GM18909 (cell line): ENCODE measurements around the gene EIF3D.

Source experiments
- ATAC-seq: cut with Tn5 transposase; IDR thresholded peaks from one replicate; pipeline ENCODE4 v1.9.1; 2021; ENCODE audit warnings: mild to moderate bottlenecking; ENCODE audit not compliant: unreplicated experiment, poor library complexity

Gene EIF3D, protein sequence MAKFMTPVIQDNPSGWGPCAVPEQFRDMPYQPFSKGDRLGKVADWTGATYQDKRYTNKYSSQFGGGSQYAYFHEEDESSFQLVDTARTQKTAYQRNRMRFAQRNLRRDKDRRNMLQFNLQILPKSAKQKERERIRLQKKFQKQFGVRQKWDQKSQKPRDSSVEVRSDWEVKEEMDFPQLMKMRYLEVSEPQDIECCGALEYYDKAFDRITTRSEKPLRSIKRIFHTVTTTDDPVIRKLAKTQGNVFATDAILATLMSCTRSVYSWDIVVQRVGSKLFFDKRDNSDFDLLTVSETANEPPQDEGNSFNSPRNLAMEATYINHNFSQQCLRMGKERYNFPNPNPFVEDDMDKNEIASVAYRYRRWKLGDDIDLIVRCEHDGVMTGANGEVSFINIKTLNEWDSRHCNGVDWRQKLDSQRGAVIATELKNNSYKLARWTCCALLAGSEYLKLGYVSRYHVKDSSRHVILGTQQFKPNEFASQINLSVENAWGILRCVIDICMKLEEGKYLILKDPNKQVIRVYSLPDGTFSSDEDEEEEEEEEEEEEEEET

DNA sequence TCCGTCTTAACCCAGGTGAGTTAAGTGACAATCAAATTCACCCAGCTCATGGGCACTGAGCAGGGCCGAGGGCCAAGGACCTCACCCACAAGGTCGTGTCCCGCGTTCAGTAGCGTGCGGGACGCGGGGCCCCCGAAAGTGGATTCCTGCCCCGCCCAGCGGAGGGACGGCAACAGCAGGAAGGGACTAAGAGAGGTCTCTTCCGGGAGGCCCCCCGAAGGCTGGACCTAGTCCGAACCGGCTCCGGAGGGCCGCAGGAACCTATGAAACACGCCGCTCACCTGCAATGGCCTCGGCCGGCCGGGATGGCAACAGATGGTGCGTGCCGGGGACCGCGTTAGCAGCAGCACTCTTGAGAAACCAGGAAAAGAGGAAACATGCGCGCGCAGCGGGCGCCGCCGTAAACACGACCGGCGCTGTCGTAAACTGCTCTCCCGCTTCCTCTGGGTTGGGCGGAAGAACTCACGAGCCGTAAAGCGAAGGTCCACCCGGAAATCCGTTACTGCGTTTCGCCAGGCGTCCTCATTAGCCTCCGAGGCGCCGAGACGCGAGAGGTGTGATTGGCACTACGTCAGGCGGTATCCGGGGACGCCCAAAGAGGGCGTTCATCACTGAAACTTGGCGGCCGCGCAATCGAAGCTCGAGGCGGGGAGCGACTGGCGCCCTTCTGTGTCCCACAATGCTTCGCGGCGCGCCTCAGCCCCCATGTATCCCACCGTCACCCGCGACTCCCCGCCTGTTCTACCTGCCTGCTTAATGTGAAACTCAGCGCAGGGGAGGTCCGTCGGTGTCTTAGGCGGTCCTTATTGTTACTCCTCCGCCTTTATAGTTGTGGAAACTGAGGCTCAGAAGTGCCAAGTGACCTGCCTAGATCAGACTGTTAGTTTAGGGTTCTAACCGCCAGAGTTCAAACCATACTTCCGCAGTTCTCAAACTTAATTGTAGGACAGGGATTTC is at the start of gene EIF3D:
EIF3D (minus strand) TSS at position 372 of the 957 bp plus-strand sequence. CDS start 3,045 bp downstream, outside the sequence.
- peak; percentile 92 for ATAC-seq

DNA sequence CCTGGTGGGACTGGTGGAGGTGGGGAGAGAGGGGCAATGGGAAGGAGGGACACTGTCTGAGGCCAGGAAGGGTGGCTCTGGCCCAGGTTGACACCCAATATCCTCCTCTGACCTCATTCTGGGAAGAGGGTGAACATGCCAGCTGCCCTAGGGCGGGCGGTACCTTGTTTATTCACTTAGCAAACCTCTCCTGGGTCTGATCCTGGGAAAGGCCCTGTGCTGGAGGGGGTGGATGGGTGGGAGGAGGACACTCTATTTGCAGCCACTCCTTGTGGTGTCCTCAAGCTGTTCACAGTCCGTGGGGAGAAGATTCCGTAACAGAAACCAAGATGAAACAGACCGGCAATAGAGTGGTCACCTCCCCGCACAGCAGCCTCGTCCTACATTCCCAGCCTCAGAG is 49.7 kb upstream of the EIF3D start:
- ATAC-seq = no peak

DNA sequence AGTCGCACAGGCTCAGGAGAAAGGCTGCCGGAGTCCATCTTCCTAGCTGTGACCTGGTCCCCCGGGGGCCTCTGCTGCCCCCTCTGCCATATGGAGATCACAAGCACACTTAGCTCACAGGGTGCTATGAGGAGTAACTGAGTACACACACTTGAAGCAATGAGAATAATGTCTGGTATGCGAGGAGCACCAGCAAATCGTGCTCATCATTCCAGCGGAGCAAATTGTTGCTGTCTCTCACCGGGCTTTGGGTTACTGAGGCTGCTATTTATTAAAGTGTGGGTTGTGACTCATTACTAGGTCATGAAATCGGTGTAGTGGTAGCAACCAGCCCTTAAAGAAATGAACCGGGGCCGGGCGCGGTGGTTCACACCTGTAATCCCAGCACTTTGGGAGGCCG is 48.1 kb upstream of the EIF3D start:
- no peak for ATAC-seq

DNA sequence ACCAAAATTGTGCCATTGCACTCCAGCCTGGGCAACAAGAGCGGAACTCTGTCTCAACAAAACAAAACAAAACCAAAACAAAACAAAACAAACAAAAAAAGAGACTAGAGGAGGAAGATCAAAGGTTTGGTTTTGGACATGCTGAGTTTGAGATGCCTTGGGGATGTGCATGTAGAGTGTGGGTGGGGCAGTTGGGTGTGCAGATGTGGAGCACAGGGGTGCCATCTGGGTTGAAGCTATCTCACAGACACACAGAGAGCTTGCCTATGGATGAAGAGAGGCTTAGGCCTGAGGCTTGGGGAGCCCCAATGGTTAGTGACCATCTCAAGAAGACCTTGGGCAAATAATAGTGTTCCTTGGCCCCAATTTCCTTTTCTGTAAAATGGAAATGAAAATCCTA is 45.8 kb upstream of the EIF3D start:
- ATAC-seq = no peak

DNA sequence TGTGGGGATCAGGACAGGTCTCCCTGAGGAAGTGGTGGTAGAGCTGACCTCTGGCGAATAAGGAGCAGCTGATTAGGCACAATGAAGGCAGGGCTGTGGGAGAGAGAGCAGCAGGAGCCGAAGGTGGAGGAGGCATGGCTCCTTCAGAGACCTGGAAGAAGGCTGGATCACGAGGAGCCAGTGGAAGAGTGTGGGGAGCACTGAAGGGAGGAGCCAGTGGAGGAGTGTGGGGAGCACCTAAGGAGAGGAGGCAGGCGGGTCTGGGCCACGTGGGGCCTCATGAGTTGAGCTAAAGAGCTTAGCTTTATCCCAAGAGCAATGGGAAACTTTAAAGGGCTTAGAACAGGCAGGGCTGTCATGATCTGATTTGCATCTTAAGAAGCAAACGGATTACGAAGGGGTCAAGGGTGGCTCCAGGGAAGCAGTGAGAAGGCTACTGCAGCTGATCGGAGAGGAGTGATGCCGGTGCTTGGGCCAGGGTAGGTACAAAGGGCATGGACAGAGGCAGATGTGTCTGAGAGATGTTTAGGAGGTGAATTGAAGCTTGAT is 44.9 kb upstream of the EIF3D start:
- ATAC-seq = no peak

DNA sequence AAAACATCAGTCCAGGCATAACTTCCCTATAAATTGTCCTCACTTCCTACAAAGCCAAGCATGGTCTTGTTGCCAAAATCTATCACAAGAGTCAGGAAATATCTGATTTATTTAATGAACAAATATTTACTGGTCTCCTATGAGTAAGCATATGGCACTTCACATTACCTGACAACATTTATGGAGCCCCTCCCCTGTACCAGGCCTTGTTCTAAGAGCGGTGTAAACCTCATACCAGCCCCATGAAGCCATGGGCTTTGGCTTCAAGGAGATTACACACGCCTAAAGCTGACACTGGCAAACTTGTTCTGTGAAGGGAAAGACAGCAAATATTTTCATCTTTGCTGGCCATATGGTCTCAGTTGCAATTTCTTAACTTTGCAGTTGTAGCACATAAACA is 43.0 kb upstream of the EIF3D start:
- no peak for ATAC-seq

DNA sequence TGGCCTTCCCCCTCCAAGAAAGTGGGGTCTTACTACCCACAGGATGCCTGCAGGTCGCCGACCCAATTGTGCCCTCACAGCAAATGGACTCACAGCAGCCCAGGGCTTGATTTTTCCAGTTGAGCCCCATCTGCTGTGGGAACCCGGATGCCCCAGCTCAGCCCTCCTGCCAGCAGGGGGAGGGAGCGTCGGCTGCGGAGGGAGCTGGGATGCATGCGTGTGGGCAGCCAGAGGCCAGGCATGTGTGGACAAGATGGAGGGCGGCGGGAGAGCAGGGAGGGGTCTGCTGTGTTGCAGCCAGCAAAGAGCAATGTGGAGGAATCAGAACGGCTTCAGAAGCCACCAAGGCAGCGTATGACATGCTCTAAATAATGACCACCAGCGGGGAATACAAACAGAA is 41.0 kb upstream of the EIF3D start:
- no peak for ATAC-seq

DNA sequence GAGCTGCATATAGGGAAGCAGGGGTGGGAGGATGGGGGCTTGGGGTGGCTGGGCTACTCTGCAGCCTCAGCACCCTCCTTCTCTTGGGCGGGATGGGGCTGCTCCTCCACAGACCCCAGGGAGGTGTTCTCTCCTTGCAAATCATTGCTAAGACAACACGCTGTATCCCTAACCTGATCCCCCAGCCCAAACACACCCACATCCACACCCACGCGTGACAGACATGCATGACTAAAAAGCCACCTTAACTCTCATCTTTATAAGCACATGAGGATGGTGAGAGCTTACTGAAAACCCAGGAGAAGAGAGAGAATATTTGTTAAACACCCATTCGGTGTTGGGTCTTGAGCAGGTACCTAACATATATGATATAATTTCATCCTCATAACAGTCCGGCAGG is 39.9 kb upstream of the EIF3D start:
- no peak for ATAC-seq

DNA sequence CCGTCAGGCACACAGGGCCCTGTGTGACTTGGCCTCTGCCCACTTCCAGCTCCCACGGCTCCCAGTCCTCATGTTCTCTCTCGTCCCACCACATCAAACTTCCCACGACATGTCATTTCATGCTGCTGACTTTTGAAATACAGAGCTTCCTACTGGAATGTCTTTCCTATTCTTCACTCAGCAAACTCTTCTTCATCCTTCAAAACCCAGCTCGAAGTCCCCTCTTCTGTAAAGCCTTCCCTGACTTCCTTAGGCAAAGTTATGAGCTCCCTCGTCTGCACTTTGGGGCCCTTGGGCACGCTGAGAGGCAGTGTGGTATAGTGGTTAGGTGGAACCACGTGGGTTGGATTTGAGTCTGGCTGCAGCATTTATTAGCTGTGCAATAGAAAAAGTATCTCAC is 37.8 kb upstream of the EIF3D start:
- no peak for ATAC-seq

DNA sequence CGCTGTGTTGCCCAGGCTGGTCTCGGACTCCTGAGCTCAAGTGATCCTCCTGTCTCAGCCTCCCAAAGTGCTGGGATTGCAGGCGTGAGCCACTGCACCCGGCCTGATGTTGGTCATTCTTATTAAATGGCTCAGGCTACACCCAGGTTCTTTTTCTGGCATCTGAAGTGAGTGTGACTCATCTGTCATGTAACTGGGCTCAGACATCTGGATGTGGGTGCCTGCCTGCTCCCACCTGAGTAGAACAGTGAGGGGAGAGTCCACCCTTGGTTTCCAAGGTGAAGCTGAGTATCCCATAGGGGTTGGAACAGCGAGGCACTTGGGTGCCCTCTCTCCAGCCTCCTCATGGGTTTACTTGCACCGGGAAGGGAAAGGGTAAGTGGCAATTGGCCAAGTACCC is 36.7 kb upstream of the EIF3D start:
- ATAC-seq = no peak

DNA sequence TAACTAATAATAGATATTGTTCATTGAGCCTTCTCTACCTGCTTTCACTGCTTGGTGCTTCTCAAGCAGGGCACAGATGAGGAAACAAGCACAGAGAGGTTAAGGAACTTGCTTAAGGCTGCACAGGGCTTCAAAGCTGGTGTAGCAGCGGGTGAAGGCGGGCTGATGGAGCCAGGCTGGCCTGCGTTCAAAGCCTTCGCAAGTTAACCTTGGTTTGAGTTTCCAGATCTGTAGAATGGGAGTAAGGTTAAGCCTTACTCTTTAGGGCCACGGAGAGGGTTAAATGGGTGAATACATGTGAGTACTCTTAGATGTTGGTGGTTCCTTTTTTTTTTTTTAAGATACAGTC is 36.2 kb upstream of the EIF3D start:
- no peak for ATAC-seq

DNA sequence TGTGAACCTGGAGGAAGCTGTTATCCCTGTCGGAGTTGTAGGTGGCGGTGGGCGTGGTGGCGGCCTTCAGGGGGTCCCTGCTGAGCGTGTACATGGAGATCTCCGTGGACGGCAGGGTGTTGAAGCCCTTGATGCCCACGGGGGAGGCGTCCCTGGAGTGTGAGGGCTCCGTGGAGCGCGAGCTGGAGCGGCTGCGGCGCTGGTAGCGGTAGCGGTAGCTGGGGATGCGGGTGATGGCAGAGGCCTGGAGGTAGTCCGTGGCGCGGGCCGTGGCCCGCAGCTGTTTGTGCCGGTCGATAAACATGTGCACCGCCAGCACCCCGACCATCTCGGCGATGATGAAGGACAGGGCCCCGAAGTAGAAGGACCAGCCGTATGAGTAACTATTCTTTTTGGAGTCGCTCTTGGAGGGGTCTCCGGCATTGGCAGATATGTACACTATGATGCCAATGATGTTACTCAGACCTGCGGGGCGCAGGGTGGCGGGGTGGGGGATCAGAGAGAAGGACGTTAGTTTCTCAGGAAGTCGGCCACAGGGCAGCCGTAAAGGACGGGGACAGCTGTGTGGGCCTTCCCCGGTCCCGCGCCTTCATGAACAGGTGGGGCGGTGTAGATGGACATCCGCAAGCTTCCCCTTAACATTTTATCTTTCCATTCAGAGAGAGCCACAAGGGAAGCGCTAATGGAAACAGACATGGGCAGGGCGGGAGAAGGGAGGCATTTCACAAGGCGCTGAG is 35.6 kb upstream of the EIF3D start:
- no peak for ATAC-seq

DNA sequence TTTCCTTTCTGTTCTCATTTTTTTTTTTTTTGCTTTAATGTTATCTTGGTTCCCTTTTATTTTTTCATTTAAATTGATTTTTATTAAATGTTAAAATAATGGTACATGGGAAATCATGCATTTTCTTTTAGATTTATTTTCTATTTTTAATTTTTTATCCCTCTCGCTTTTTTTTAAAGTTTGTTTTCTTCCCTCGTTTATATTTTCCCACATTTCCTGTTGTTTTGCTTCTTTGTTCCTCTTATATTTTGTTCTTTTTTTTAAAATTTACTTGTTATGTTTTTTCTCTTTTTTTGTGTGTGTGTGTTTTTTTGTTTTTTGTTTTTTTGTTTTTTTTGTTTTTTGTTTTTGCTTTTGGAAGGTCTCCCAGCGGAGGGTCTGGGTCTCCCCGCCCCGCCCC is 34.9 kb upstream of the EIF3D start:
- ATAC-seq = no peak

DNA sequence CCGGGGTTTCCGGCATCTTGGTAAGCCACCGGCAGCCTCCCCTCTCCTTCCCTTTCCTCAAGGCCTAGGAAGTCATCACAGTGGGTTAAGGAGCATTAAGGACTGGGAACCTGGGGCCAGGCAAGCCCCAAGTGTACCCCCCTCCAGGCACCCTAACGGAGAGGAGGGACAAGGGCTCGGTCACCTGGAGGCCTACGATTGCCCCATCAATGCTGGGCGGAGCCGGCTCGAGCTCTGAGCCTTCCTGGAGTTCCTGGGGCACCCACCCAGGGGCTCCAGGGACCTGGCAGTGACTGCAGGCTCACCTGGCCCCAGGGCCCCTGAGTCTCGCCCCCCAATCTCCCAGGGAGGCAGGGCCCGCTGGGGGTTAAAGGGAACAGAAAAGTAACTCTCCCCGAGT is 34.5 kb upstream of the EIF3D start:
- ATAC-seq = no peak

DNA sequence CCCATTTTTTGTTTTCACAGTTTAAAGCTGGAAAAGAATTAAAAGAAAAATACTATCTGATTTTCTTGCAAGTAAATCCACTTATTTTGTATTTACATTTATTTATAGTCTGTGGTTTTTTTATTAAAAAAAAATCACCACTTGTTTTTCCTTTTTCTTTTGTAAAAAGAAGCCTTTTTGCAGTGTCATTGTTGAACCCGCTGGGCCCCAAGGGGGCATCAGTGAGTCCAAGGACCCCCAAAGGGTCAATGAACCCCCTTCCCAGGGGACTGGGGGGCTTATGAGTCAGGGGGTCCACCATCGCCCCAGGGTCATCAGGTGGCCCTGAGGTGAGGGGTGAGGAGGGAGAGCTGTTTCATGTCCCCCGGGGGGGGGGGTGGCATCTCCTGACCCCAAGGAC is 34.0 kb upstream of the EIF3D start:
- no peak for ATAC-seq

DNA sequence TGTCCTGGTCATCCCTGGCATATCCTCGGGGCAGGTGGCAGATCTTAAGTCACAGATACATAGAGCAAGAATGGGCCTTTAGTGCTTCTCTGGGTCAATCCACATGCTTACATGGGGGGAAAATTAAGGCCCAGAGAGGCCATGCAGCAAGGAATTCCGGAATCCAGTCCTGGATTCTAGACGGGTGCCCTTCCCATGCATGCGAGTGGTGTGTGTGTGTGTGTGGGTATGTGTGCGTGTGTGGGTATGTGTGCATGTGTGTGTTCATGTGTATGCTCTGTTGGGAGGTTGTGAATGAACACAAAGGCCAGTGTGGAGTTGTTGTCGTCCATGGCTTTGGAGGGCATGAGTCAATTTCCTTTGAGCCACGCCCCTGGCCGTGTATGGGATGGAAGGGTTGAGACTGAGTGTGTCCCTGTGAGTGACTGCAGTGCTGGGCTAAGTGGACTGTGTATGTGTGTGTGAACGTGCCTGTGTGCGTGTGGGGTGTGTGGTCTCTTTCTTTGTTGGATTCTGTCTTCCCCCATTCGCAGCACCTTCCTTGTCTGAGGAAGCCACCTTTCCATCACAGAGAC is 33.4 kb upstream of the EIF3D start:
- ATAC-seq = no peak

DNA sequence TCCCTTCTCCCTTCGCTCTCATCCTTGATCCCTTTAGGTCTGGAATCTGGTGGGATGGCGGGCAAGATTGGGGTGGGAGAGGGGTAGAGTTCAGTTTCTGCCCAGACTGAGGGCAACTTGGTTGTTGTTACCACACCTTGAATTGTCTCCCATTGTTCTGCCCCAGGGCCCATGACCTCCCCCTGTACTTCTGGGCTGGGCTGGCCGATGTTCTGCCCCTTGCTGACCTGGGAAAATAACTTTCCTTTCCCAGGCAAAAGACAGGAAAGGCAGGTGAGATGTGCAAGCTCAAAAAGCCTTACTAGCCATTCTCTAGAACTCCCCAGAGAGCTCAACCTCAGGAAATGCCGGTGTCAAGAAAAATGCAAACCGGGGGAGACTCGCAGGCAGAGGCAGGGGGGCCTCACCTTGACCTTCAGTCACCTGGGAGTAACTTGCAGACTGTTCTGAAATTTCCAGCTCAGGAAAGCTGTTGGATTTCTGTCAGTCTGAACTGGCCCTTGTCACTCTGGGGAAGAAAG is 32.4 kb upstream of the EIF3D start:
- ATAC-seq = no peak

DNA sequence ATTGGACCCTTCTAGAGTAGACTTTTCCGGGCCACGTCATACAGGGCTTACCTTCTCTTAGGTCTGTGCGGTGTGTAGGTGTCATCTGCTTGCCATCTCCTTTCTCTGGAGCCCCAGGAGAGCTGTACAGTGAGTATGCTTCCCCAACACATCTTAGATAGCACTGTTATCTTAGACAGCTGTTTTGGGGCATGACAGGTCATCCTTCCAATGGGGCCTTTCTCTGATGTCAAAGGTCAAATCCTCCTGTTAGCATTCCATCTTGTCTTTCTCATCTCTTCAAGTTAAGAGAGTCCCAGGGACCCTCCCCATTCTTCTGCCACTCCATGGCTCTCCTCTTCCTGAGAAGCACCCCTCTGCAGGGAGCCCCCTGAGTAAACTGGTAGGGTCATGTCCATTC is 31.0 kb upstream of the EIF3D start:
- no peak for ATAC-seq

DNA sequence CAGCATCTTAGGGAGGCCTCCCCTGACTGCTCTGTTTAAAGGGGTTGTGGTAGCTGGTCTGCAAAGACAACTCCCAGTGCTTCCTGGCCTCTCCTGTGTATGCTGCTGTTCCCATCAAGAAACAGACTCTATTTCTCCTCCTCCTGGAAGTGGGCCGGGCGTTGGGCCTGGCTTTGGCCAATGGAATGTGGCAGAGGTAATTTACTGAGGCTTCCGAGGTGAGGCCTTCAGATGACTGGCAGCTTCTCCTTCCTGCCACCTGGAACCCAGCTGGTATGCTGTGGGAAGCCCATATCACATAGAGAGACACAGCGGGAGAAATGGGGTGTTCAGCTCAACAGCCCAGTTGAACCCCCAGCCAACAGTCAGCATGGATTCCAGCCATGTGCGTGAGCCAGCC is 25.1 kb upstream of the EIF3D start:
- no peak for ATAC-seq

DNA sequence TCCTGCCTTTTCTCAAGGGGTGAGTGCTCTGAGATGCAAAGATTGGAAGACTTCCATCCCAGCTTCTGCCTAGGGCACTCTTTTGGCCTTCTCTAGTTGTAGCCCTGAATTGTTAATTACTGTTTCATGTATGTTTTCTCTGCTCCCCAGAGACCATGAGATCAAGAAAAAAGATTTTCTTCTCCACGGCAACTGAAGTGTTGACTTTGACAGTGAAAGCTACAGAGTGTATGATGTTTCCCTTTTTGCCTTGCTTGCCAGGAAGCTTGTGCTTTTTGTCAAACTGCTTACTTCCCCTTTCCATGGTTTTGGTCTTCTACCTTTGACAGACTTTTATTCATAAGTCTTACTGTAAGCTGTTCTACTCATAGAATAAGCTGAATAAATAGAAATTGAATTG is 23.3 kb upstream of the EIF3D start:
- ATAC-seq = no peak
